DND-41 (cell line): Measurements from ENCODE around the gene RELL1.

Source experiments
- ATAC-seq: fragments of 200-7000 bp; cut with Tn5 transposase; 3 replicates; pipeline ENCODE4 v1.9.1; 2021; ENCODE audit warnings: low read depth; ENCODE audit not compliant: insufficient read depth
- DNase-seq: peaks from one replicate; pipeline ENCODE4 v3.0.0-alpha.2; 2020
- H2AFZ ChIP-seq: 2 replicates; pipeline ENCODE4 v1.6.0; 2012; ENCODE audit warnings: low read depth, low read length
- H3K27ac ChIP-seq: 2 replicates; pipeline ENCODE4 v1.5.1; 2012; ENCODE audit warnings: low read length, inconsistent platforms
- H3K27me3 ChIP-seq: fragments of 200-600 bp; sonication (generic); 2 replicates; pipeline ENCODE4 v1.6.0; 2012; ENCODE audit warnings: low read length, mild to moderate bottlenecking, inconsistent platforms; ENCODE audit not compliant: insufficient read depth, poor library complexity
- H3K36me3 ChIP-seq: 2 replicates; pipeline ENCODE4 v1.5.1; 2012; ENCODE audit warnings: low read length, inconsistent platforms; ENCODE audit not compliant: insufficient read depth
- H3K4me1 ChIP-seq: 2 replicates; pipeline ENCODE4 v1.5.1; 2012; ENCODE audit warnings: mild to moderate bottlenecking, low read length; ENCODE audit not compliant: insufficient read depth
- H3K4me2 ChIP-seq: 2 replicates; pipeline ENCODE4 v1.6.0; 2012; ENCODE audit warnings: mild to moderate bottlenecking, moderate library complexity, low read length, inconsistent platforms; ENCODE audit not compliant: insufficient read depth
- H3K4me3 ChIP-seq, 2 experiments: fragments of 200-600 bp in 1 of 2; shearing (Covaris generic) in 1 of 2; 2 replicates each; pipeline ENCODE4 v1.5.1; 2012 to 2016; ENCODE audit warnings: inconsistent platforms in 2 of 2, low read length in 2 of 2, mild to moderate bottlenecking in 2 of 2, low read depth in 1 of 2, moderate library complexity in 1 of 2
- H3K79me2 ChIP-seq: 2 replicates; pipeline ENCODE4 v1.6.0; 2012; ENCODE audit warnings: low read length, inconsistent platforms; ENCODE audit not compliant: insufficient read depth
- H3K9ac ChIP-seq: 2 replicates; pipeline ENCODE4 v1.6.0; 2012; ENCODE audit warnings: low read depth, mild to moderate bottlenecking, inconsistent platforms, low read length, moderate library complexity
- H3K9me3 ChIP-seq: 2 replicates; pipeline ENCODE4 v1.5.1; 2012; ENCODE audit warnings: low read length, moderate library complexity, mild to moderate bottlenecking, inconsistent platforms; ENCODE audit not compliant: insufficient read depth, severe bottlenecking
- H4K20me1 ChIP-seq: 2 replicates; pipeline ENCODE4 v1.6.0; 2012; ENCODE audit warnings: low read length; ENCODE audit not compliant: insufficient read depth
- EZH2 ChIP-seq: IDR thresholded peaks from 3 replicates; pipeline ENCODE4 v1.6.1; 2012; ENCODE audit warnings: borderline replicate concordance, low read depth, mild to moderate bottlenecking, moderate library complexity, low read length, inconsistent platforms; ENCODE audit not compliant: severe bottlenecking
- TF ChIP-seq, protein P1 (sequence below): IDR thresholded peaks from 2 replicates; pipeline ENCODE4 v1.5.1; 2012; ENCODE audit warnings: borderline replicate concordance, low read length, moderate library complexity, mild to moderate bottlenecking; ENCODE audit not compliant: poor library complexity, severe bottlenecking; ENCODE audit errors: extremely low read depth

Gene RELL1

DNA sequence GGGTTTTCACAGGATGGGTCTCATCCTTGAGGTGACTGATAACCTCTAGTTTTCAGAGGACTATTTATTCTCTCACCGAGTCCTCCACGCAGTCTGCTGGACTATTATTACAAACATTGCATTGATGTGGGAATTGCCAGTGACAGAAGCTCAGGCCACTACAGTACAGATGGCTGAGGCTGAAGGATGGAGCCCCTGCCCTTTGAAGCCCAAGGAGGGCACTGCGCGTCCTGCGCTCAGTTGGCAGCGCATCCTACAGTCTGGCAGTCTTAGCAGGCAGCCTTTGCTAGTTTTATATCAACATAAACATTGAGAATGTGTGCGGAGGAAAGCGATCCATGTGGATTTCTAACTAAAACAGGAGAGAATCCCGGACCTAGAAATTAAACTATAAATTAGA lies 1.5 kb upstream of the RELL1 start:
- Histone ChIP-seq H3K27ac (no peak overlapping the region), H3K36me3 (no peaks in the 10 kb centered on the region), H4K20me1 (peaks cover 10% of the 10 kb centered on the region; the same call in 1 of the 2 replicates), H3K4me3 (no peak overlapping the region), H2AFZ (peak overlapping the region; percentile 91; the same call in 1 of the 2 replicates), H3K27me3 (no peaks in the 10 kb centered on the region), H3K4me1 (peaks cover 24% of the 10 kb centered on the region), H3K4me2 (no peak overlapping the region), H3K79me2 (peaks cover 25% of the 10 kb centered on the region), H3K9me3 (no peaks in the 10 kb centered on the region), H3K9ac (no peak overlapping the region)
- TF ChIP-seq EZH2 = no peak
- TF ChIP-seq, protein P1, sequence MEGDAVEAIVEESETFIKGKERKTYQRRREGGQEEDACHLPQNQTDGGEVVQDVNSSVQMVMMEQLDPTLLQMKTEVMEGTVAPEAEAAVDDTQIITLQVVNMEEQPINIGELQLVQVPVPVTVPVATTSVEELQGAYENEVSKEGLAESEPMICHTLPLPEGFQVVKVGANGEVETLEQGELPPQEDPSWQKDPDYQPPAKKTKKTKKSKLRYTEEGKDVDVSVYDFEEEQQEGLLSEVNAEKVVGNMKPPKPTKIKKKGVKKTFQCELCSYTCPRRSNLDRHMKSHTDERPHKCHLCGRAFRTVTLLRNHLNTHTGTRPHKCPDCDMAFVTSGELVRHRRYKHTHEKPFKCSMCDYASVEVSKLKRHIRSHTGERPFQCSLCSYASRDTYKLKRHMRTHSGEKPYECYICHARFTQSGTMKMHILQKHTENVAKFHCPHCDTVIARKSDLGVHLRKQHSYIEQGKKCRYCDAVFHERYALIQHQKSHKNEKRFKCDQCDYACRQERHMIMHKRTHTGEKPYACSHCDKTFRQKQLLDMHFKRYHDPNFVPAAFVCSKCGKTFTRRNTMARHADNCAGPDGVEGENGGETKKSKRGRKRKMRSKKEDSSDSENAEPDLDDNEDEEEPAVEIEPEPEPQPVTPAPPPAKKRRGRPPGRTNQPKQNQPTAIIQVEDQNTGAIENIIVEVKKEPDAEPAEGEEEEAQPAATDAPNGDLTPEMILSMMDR = no peak
- no peak for ATAC-seq
- DNase-seq = no peak

DNA sequence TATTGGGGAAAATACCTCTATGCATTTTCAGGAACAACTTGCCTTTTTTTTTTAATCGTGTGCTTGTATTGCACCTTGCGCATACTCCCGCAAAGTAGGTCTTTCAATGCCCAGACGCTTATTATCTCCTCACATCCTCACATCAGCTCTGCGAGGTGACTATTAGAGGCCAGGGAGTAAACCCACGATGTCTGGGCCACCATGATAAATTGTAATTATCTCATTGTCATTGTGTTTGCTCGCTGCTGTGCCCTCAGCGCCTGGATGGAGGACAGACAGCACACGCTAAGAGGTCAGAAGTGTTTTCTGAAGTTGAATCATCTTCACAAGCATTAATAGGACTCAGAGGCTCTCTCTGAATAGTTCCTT lies 1.0 kb upstream of the RELL1 start:
- Histone ChIP-seq H3K27me3 (no peaks in the 10 kb centered on the region), H3K79me2 (peaks cover 30% of the 10 kb centered on the region), H3K9me3 (no peaks in the 10 kb centered on the region), H4K20me1 (peaks cover 11% of the 10 kb centered on the region; the same call in 1 of the 2 replicates), H2AFZ (peak overlapping the region; percentile 91), H3K4me1 (peaks cover 24% of the 10 kb centered on the region), H3K27ac (peak overlapping the region; percentile 78), H3K36me3 (no peaks in the 10 kb centered on the region), H3K4me3 (peak overlapping the region in 1 of 2 experiments; percentile 55; a peak in 3 of 4 replicates), H3K4me2 (peak overlapping the region; percentile 79), H3K9ac (peak overlapping the region; percentile 66)
- TF ChIP-seq, protein P1 = no peak
- TF ChIP-seq EZH2 = no peak
- no peak for ATAC-seq
- DNase-seq = no peak

DNA sequence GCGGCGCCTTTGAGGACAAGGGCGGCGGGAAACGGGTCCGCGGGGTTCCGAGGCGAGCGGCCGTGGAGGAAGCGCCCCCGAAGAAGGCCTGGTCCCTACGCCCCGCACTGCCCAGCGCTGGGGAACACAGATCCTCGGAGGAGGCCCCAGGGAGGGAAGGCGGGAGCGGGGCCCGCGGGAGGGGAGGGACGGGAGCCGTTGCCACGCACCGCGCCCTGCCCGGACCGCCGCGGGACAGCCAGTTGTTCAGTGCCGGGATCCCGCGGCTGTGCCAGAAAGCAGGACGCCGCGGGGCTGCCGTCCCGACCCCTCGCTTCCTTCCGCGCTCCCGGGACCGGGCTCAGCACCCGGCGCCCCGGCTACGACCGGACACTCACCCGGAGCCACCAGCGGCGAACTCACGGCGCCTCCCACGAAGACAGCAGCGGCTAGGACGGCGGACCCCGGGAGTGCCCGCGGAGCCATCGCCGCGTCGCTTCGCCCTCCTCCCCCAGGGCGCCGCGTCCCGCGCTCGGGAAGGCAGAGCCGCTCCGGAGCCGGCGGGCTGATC lies 278 bp downstream of the RELL1 start:
- TF ChIP-seq, protein P1 = no peak
- no peak for TF ChIP-seq EZH2
- Histone ChIP-seq H2AFZ (peak overlapping the region; percentile 71), H3K36me3 (no peaks in the 10 kb centered on the region), H3K27ac (peak overlapping the region; percentile 80), H3K4me3 (peak overlapping the region; percentile 68 to 82), H3K9me3 (no peaks in the 10 kb centered on the region), H3K4me1 (peaks cover 24% of the 10 kb centered on the region), H3K4me2 (peak overlapping the region; percentile 68), H3K27me3 (no peaks in the 10 kb centered on the region), H3K79me2 (peaks cover 40% of the 10 kb centered on the region), H4K20me1 (peaks cover 11% of the 10 kb centered on the region; the same call in 1 of the 2 replicates), H3K9ac (peak overlapping the region; percentile 91)
- DNase-seq (peak; percentile 55), ATAC-seq (peak; percentile 34)
